Activated CD4-positive, alpha-beta T cell treated with anti-CD3 and anti-CD28 coated beads, Interleukin-2, Interleukin-4, amounts not matched to agents 100 ng/mL and 50 ng/mL, durations not matched to agents 16 hours and 8 hours (primary cell): ENCODE measurements around the gene YPEL3.

Source experiments
- DNase-seq: peaks from one replicate; pipeline ENCODE4 v3.0.0-alpha.2; 2020; ENCODE audit warnings: low spot score

YPEL3 gene

DNA sequence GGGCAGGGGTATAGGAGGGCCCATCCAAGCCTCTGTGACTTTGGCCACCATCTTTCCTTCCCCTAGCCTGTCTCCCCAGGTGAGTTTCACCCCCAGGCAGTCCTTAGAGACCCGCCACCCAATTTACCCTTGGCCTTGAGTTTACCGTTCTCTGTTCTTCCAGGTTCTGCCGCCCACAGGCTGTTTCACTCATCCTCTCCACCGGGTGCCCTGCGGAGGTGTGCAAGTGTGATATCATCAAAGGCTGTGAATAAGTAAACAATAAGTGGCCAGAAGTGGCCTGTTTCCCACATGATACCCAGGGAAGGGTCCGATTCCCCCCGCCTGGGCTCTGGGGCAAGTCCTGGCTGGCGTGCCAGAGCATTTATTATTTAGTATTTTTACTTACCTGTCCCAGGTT lies 49.8 kb downstream of the YPEL3 start:
- DNase-seq: no peak
